ENCODE results near the gene F2RL2. TPM values are rescaled to one million over a fixed set of nuclear protein-coding genes. Genes with fewer than 3 reads are reported as not detected.

The F2RL2 gene
- polyA plus RNA-seq, 3 donors, result 0.14 TPM; not detected in 2

DNA sequence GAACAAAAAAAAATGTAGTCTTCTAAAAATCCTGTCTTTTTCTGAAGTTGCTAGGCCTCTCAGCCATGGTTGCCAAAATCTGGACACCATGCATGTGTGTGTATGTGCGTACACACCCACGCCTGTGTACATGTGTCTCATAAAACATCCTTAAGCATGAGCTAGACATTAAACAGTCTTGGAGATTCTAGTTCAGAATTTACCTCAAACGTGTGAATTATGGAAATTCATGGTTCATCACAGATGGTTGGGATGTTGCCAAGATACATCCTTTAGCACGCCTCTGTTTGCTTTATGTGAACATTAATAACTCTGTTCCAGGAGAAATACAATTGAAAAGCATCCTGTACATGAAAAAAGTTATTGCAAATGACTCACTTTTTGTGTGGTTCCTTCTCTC is 53.0 kb downstream of the F2RL2 start:
- Histone ChIP-seq H3K79me2 (ENCODE audit: insufficient read depth, low read length) (peaks cover 57% of the 10 kb centered on the region), H3K4me1 (ENCODE audit: control insufficient read depth in 1 of 2, insufficient read depth in 2 of 2, low read length in 2 of 2) (peaks cover 15 to 19% of the 10 kb centered on the region in 2 donors), H3K36me3 (replicated peaks in 1 of 2; ENCODE audit: control insufficient read depth in 1 of 2, insufficient read depth in 2 of 2, low read length in 2 of 2) (peaks cover 13 to 43% of the 10 kb centered on the region in 2 donors), H3K27me3 (ENCODE audit: control insufficient read depth in 2 of 2, insufficient read depth in 2 of 2, low read length in 2 of 2) (no peaks in the 10 kb centered on the region), H3K9ac (ENCODE audit: insufficient read depth, low read length, poor library complexity, severe bottlenecking) (no peak overlapping the region), H3K27ac (ENCODE audit: low read depth in 1 of 2, low read length in 2 of 2) (no peak overlapping the region), H3K4me3 (replicated peaks in 1 of 3; ENCODE audit: low read depth in 2 of 3, low read length in 3 of 3) (no peak overlapping the region), H4K20me1 (ENCODE audit: insufficient read depth, low read length) (peaks cover 97% of the 10 kb centered on the region), H2AFZ (ENCODE audit: insufficient read depth, low read depth, low read length, poor library complexity, severe bottlenecking) (no peak overlapping the region), H3K4me2 (replicated peaks; ENCODE audit: extremely low read depth, low read length, poor library complexity, severe bottlenecking) (no peak overlapping the region), H3K9me3 (replicated peaks in 1 of 2; ENCODE audit: control insufficient read depth in 1 of 2, insufficient read depth in 1 of 2, low read length in 2 of 2) (no peaks in the 10 kb centered on the region)
- TF ChIP-seq, protein P1, sequence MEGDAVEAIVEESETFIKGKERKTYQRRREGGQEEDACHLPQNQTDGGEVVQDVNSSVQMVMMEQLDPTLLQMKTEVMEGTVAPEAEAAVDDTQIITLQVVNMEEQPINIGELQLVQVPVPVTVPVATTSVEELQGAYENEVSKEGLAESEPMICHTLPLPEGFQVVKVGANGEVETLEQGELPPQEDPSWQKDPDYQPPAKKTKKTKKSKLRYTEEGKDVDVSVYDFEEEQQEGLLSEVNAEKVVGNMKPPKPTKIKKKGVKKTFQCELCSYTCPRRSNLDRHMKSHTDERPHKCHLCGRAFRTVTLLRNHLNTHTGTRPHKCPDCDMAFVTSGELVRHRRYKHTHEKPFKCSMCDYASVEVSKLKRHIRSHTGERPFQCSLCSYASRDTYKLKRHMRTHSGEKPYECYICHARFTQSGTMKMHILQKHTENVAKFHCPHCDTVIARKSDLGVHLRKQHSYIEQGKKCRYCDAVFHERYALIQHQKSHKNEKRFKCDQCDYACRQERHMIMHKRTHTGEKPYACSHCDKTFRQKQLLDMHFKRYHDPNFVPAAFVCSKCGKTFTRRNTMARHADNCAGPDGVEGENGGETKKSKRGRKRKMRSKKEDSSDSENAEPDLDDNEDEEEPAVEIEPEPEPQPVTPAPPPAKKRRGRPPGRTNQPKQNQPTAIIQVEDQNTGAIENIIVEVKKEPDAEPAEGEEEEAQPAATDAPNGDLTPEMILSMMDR (IDR thresholded peaks at IDR 0.05), result no peak
- WGBS (ENCODE audit: insufficient coverage), result no CpG with 5 or more reads among the region's 4 CpGs
- Mint-ChIP-seq H3K27ac (peak overlapping the region in 1 of 7 donors; percentile 56), H3K4me3 (no peak overlapping the region), H3K9me3 (no peaks in the 10 kb centered on the region), H3K4me1 (peaks cover 22% of the 10 kb centered on the region), H3K27me3 (ENCODE audit: low read depth in 3 of 3) (peaks cover 0 to 3% (median 0%) of the 10 kb centered on the region in 3 donors), H3K36me3 (peaks cover 35 to 44% of the 10 kb centered on the region in 2 donors)
- DNase-seq, result no peak
- intact Hi-C loops (cut with micrococcal nuclease), result no loop called here

Other genes with a start within 250 kb of the F2RL2 start
- 10 to 100 TPM; 21.4 to 50.9 (median 35.4) TPM for gene IQGAP2, start 220.1 kb downstream of the F2RL2 start, polyA plus RNA-seq
- under 1 TPM; 0.09 to 0.33 (median 0.22) TPM for gene F2R, start 92.7 kb upstream of the F2RL2 start, polyA plus RNA-seq
- 10 to 100 TPM in 2 of 3 donors, 1 to 10 TPM in 1; 2.5 to 23.9 (median 11.4) TPM for gene F2RL1, start 195.6 kb upstream of the F2RL2 start, polyA plus RNA-seq
- 10 to 100 TPM; 13.4 to 39.3 (median 21.2) TPM for gene S100Z, start 226.6 kb upstream of the F2RL2 start, polyA plus RNA-seq